Measurements from ENCODE around the gene SLC16A10. TPM values are rescaled to one million over a fixed set of nuclear protein-coding genes. Genes with fewer than 3 reads are reported as not detected.

SLC16A10 gene
- total and polyA plus RNA-seq, 2 donors from 2014 or later = 3.7 to 5.9 TPM

GRCh38 chr6:111221804-111222203 is 134.5 kb downstream of the SLC16A10 start:
- intact Hi-C loops (cut with DNase I) = no loop called here
- Histone ChIP-seq H3K27ac (ENCODE audit: low read depth in 2 of 2, low read length in 2 of 2) (no peak overlapping the region), H3K4me3 (ENCODE audit: low read length in 3 of 3) (no peak overlapping the region), H3K27me3 (ENCODE audit: control insufficient read depth, insufficient read depth, low read length) (no peaks in the 10 kb centered on the region), H3K9me3 (ENCODE audit: control insufficient read depth in 2 of 3, insufficient read depth in 1 of 3, low read length in 3 of 3) (no peaks in the 10 kb centered on the region), H3K36me3 (ENCODE audit: control insufficient read depth in 2 of 3, insufficient read depth in 3 of 3, low read length in 3 of 3) (peaks cover 0 to 2% (median 0%) of the 10 kb centered on the region in 3 donors), H3K4me1 (ENCODE audit: control insufficient read depth in 2 of 3, insufficient read depth in 2 of 3, low read depth in 1 of 3, low read length in 3 of 3) (no peaks in the 10 kb centered on the region), H3K9ac (ENCODE audit: low read length in 3 of 3) (no peak overlapping the region)
- DNase-seq (no peak), FAIRE-seq (no peak)
- TF ChIP-seq CTCF (IDR thresholded peaks at IDR 0.05; ENCODE audit: borderline replicate concordance, extremely low read depth, insufficient read depth) = no peak

- DNase-seq (no peak), FAIRE-seq (no peak)
- TF ChIP-seq CTCF (IDR thresholded peaks at IDR 0.05; ENCODE audit: borderline replicate concordance, extremely low read depth, insufficient read depth) = no peak
- no peaks in the 10 kb centered on the region for H3K4me1 ChIP-seq (ENCODE audit: control insufficient read depth in 2 of 3, insufficient read depth in 2 of 3, low read depth in 1 of 3, low read length in 3 of 3)
- H3K27ac ChIP-seq (ENCODE audit: low read depth in 2 of 2, low read length in 2 of 2) = no peak overlapping the region
- peaks cover 0 to 2% (median 0%) of the 10 kb centered on the region in 3 donors for H3K36me3 ChIP-seq (ENCODE audit: control insufficient read depth in 2 of 3, insufficient read depth in 3 of 3, low read length in 3 of 3)
- intact Hi-C loops (cut with DNase I) = no loop called here
- no peaks in the 10 kb centered on the region for H3K9me3 ChIP-seq (ENCODE audit: control insufficient read depth in 2 of 3, insufficient read depth in 1 of 3, low read length in 3 of 3)
- no peak overlapping the region for H3K4me3 ChIP-seq (ENCODE audit: low read length in 3 of 3)
- H3K27me3 ChIP-seq (ENCODE audit: control insufficient read depth, insufficient read depth, low read length) = no peaks in the 10 kb centered on the region
- no peak overlapping the region for H3K9ac ChIP-seq (ENCODE audit: low read length in 3 of 3)
Measured at GRCh38 chr6:111222341-111222740, 135.0 kb downstream of the SLC16A10 start.

GRCh38 chr6:111228094-111228493 is 140.8 kb downstream of the SLC16A10 start:
- Histone ChIP-seq H3K4me1 (ENCODE audit: control insufficient read depth in 2 of 3, insufficient read depth in 2 of 3, low read depth in 1 of 3, low read length in 3 of 3) (no peaks in the 10 kb centered on the region), H3K9me3 (ENCODE audit: control insufficient read depth in 2 of 3, insufficient read depth in 1 of 3, low read length in 3 of 3) (no peaks in the 10 kb centered on the region), H3K27ac (ENCODE audit: low read depth in 2 of 2, low read length in 2 of 2) (no peak overlapping the region), H3K9ac (ENCODE audit: low read length in 3 of 3) (no peak overlapping the region), H3K27me3 (ENCODE audit: control insufficient read depth, insufficient read depth, low read length) (no peaks in the 10 kb centered on the region), H3K4me3 (ENCODE audit: low read length in 3 of 3) (no peak overlapping the region), H3K36me3 (ENCODE audit: control insufficient read depth in 2 of 3, insufficient read depth in 3 of 3, low read length in 3 of 3) (no peaks in the 10 kb centered on the region)
- FAIRE-seq = no peak
- no peak for DNase-seq
- intact Hi-C loops (cut with DNase I) = no loop called here
- TF ChIP-seq CTCF (IDR thresholded peaks at IDR 0.05; ENCODE audit: borderline replicate concordance, extremely low read depth, insufficient read depth) = no peak
